Measurements from ENCODE around the gene CASTOR2.
"Not testable (repeated sequence)": the region's sequence is repeated elsewhere in the genome, so short reads cannot be mapped to it uniquely, and the experiment has no call there.

GRCh38 chr7:75001356-75001755 lies 36.9 kb downstream of the CASTOR2 start:
- not testable (repeated sequence) for TF ChIP-seq CTCF (conservative IDR thresholded peaks at IDR 0.05; ENCODE audit: low read depth, low read length); EZH2phosphoT487 (IDR thresholded peaks at IDR 0.05; ENCODE audit: borderline replicate concordance, low read length); EZH2 (IDR thresholded peaks at IDR 0.05; ENCODE audit: low read length, unreplicated experiment)
